HG03575 (cell line): ENCODE data around the gene EFHC2.

ENCODE experiments used
- ATAC-seq: cut with Tn5 transposase; IDR thresholded peaks from one replicate; pipeline ENCODE4 v1.9.1; 2021; ENCODE audit not compliant: unreplicated experiment, insufficient number of reproducible peaks, low FRiP score; ENCODE audit errors: extremely low read depth

EFHC2 gene

GRCh38 chrX:44173219-44173618 lies 170.3 kb downstream of the EFHC2 start:
- ATAC-seq = no peak

DNA sequence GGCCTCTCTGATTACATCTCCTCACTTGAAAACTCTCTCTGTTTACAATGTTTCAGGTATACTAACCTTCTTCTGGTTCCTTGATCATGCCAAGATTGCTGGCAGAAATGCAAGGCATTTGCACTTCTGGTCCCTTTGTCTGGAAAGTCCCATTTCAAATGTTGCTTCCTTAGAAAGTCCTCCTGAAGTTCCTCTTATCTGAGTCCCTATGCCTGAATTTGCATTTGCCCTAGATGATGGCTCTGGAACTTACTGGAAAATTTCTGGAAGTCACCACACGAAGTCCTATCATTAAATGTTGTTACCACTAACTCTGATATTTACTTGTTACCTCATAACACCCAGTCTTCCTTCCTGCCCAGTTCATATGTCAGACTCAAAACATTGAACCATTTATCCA lies 176.4 kb downstream of the EFHC2 start:
- ATAC-seq = no peak

DNA sequence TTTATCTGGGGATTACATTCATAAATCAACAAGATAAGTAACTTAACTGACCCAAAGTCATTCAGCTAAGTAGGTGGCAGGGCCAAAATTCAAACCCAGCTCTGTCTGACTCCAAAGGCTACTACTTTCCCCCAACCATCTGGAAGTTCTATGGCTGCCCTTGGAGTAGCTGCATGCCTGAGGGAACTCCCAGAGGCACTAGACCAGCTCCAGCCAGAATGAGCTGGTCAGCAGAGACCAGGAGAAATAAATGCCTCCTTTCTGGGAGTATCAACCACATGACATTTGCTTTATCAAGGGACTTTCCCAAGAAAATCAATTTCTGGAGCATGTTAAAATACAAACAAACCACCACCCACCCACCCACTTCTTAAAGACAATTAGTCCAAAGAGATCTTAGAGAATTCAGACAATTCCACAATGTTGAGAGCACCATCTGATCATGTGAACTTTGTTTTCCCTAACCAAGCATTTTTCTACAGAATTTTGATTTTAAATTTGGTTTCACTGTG lies 180.5 kb downstream of the EFHC2 start:
- no peak for ATAC-seq

DNA sequence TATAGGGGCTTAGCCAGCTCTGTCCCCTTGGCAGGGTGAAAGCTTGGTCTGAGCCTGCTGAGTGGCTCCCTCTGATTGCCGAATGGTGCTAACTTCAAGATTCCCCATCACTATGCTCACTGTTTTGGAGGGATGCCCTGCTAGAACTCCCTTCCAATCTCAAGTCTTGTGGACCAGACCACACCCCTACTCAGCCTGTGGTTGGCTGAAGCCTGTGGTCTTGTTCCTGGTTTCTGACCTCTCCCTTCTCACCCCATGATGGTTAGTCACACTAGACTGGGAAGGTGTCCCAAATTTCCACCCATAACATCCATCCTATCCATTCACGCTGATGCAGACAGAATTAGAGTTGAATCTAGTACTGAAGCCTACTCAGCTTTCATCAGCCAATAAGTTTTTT lies 185.6 kb downstream of the EFHC2 start:
- ATAC-seq = no peak

- ATAC-seq = no peak
These were observed 186.2 kb downstream of the EFHC2 start for GRCh38 chrX:44157283-44157682.

DNA sequence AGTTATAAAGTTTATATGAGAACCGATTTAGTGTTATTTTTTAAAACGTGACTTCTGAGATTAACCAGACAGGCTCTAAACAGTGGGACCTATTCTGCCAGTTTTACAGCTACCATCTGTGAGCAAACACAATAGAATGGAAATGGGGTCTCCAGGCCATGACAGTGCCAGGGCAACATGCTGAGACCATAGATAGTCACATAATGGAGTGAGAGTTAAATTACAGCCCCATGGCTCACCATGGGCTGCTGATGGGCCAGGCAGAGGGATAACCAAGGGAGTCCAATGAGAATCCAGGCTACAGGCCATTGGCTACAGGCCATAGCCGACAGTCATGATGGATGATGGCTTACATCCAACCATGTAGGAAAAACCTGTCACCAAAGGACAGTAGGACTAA lies 186.7 kb downstream of the EFHC2 start:
- no peak for ATAC-seq

GRCh38 chrX:44155126-44155525 lies 188.3 kb downstream of the EFHC2 start:
- no peak for ATAC-seq

DNA sequence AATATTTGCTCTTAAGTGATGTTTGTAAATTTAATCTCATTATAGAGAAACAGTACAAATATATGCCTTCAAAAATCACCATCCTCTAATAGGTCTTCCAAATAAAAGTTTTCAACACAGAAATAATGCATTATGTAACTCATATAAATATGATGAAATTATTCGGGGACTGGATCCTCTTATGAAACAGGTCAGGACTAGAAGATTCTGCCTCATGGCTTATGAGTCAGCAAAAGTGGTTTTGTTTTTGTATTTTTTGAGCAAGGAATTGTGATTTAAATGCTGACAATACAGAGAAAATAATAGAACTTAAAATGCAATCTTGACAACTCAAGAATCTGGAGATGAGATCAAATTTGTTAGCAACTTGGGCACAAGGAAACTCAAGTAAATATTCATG lies 190.6 kb downstream of the EFHC2 start:
- ATAC-seq = no peak

DNA sequence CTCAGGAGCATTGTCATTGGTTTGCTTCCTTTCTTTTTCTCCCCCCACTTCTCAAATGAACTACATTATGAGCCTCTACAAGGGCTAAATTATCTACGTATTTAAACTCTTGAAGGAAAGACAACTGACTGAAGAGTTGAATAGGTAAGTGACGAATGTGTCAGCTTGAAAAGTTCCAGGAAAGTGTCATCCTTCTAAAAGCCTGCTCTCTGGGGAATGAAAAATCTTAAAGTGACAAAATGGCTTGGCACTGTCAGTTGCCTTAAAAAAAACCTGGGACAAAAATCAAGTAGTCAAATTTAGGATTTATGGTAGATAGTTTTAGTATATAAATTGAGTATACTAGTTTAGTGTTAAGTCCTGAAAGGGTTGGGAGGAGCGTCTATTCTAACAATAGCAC lies 196.3 kb downstream of the EFHC2 start:
- no peak for ATAC-seq

- ATAC-seq = no peak
These were observed 199.1 kb downstream of the EFHC2 start for GRCh38 chrX:44144177-44144945.

DNA sequence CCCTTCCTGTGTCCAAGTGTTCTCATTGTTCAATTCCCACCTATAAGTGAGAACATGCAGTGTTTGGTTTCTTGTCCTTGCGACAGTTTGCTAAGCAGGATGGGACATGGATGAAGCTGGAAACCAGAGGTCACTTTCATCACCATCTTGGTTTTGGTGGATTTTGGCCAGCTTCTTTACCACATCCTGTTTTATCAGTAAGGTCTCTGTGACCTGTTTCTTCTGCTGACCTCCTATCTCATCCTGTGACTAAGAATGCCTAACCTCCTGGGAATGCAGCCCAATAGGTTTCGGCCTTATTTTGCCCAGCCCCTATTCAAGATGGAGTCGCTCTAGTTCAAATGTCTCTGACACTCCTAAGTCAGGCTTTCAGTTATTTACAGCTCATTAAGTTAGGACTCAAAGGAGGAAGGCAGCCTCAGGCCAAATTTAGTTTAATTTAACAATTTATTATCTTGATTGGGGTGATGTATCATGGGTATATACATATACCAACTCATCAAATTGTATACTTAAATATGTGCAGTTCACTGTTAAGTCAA lies 200.3 kb downstream of the EFHC2 start:
- no peak for ATAC-seq

DNA sequence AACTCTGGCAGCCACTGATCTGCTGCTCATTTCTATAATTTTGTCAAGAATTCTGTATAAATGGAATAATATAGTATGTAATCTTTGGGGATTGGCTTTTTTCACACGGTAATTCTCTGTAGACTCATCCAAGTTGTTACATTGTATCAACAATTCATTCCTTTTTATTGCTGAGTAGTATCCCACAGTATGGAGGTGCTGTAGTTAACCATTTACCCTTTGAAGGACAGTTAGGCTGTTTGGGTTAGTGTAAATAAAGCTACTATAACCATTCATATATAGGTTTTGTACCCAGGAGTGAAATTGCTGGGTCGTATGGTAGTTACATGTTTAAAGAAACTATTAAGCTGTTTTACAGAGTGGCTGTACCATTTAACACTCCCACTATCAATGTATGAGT lies 213.3 kb downstream of the EFHC2 start:
- ATAC-seq = no peak

GRCh38 chrX:44113337-44113736 lies 230.1 kb downstream of the EFHC2 start:
- no peak for ATAC-seq

GRCh38 chrX:44106864-44107263 lies 236.6 kb downstream of the EFHC2 start:
- no peak for ATAC-seq

DNA sequence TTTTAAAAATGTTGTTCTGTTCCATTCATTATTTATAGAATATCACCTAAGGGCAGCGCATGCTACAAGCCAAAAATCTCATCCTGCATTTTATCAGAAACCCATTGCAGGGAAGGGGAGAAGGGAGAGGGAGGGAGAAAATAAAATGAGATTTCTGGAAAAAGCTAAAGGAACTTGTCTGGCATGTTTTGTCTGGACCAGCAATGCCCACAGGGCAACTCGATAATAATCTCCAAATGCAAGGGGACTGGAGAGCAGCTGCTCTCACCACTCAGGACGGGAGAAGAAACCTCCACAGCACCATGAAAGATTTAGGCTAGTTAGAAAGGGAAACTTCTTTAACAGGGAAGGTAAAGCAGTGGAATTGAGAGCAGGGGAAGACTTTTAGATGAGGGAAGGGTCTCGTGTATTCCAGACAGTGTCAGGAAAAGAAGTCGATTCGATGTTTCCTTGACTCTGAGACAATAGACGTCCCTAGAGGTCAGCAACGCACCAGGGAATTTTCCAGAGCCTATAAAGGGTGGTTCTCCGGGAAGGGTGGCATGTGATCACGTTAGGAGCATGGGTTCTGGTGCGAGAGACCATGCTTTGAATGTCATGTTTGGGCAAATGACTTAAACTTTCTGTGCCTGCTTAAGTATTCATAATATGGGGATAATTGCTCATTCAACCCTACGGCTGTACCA lies 238.1 kb downstream of the EFHC2 start:
- ATAC-seq = no peak

DNA sequence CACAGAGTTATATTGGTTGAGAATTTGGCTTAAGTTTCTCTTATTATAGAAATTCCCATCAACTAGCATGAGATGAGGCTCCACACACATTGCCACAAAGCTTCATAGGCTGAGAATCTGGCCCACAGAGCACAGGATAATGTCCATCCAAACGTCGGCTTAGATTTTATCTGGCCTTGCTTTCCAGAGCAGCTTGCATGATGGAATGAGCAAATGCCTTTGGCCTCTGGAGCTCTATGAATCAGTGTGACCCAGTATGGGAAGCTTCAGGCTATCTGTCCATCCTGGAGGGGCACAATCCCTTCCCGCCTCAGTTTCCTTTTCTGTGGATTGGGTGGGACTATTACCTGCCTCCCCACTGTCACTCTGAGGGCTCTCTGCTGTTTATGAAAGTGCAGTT lies 238.8 kb downstream of the EFHC2 start:
- ATAC-seq = no peak

DNA sequence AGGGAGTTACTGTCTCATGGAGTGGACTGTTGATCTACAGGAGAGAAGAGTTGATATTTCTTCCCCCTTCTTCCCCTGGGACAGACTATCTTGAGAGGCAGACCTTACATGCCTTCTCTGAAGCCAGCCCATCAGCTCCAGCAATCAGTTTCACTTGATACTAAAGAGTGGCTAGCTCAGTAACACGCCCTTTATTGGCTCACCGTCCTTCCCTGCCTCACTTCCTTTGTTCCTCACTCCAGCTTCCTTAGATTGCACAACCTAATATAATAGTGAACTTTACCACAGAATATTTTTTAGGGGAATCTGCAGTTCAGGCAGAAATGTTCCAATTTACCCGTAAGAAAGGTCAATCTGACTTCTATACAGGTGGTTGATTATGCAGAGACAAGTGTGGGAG lies 242.2 kb downstream of the EFHC2 start:
- ATAC-seq = no peak

GRCh38 chrX:44099366-44099765 lies 244.1 kb downstream of the EFHC2 start:
- no peak for ATAC-seq
